H1 (cell line): ENCODE results near the gene RRAGB. TPM values are rescaled to one million over a fixed set of nuclear protein-coding genes. Genes with fewer than 3 reads are reported as not detected.

ENCODE experiments used
- CTCF ChIA-PET: fragments of 300-600 bp; sonication (Branson Sonifier 250); formaldehyde crosslinking; loops from one replicate; lab custom pipeline; 2021; ENCODE audit not compliant: partially characterized antibody; lab: Charles Lee
- POLR2A ChIA-PET: fragments of 300-600 bp; sonication (Branson Sonifier 250); formaldehyde crosslinking; loops from one replicate; lab custom pipeline; 2021; ENCODE audit warnings: inconsistent platforms; ENCODE audit not compliant: partially characterized antibody; lab: Charles Lee
- DNase-seq, 2 experiments: peaks; one replicate each; pipeline versions ENCODE4 v3.0.0 to v3.0.0-alpha.2; 2010 to 2022; ENCODE audit warnings: low spot score in 2 of 2, low read depth in 1 of 2, mixed read lengths in 1 of 2
- FAIRE-seq: peaks from 2 replicates; lab custom pipeline; 2011; peaks lifted over from hg19 to GRCh38; lab: Jason Lieb, UNC
- H2AFZ ChIP-seq: 2 replicates; pipeline ENCODE4 v1.8.1; 2012; ENCODE audit warnings: low read length, inconsistent platforms
- H2AK5ac ChIP-seq: 2 replicates; pipeline ENCODE4 v1.6.1; 2013; ENCODE audit warnings: low read depth, low read length
- H2BK120ac ChIP-seq: replicated peaks from 2 replicates; pipeline ENCODE3; 2013; ENCODE audit warnings: low read depth, low read length, inconsistent platforms
- H2BK12ac ChIP-seq: 2 replicates; pipeline ENCODE4 v1.6.1; 2013; ENCODE audit warnings: low read depth, low read length
- H2BK15ac ChIP-seq: 2 replicates; pipeline ENCODE4 v1.6.1; 2013; ENCODE audit warnings: low read length
- H2BK20ac ChIP-seq: 2 replicates; pipeline ENCODE4 v1.6.1; 2013; ENCODE audit warnings: low read length
- H2BK5ac ChIP-seq: 2 replicates; pipeline ENCODE4 v1.6.1; 2013; ENCODE audit warnings: low read depth, low read length
- H3K14ac ChIP-seq: 2 replicates; pipeline ENCODE4 v1.6.1; 2013; ENCODE audit warnings: inconsistent platforms; ENCODE audit not compliant: insufficient read length
- H3K18ac ChIP-seq: 2 replicates; pipeline ENCODE4 v1.6.1; 2013; ENCODE audit warnings: low read length; ENCODE audit errors: extremely low read depth
- H3K23ac ChIP-seq: 2 replicates; pipeline ENCODE4 v1.6.1; 2013; ENCODE audit warnings: inconsistent platforms; ENCODE audit not compliant: insufficient read length
- H3K23me2 ChIP-seq: 2 replicates; pipeline ENCODE4 v1.6.1; 2013; ENCODE audit warnings: low read depth, low read length
- H3K27ac ChIP-seq: 2 replicates; pipeline ENCODE4 v1.6.1; 2011; ENCODE audit warnings: low read depth, low read length, inconsistent platforms
- H3K27me3 ChIP-seq, 4 experiments: replicated peaks in 1 of 4; 1 replicate in 1 of 4; 2 replicates in 3 of 4; pipeline versions ENCODE4 v1.6.1 to v1.8.1; 2011 to 2013; ENCODE audit warnings: low read length in 3 of 4, mild to moderate bottlenecking in 3 of 4, inconsistent platforms in 2 of 4, mixed read lengths in 2 of 4, moderate library complexity in 1 of 4; ENCODE audit not compliant: control insufficient read depth in 3 of 4, insufficient read depth in 3 of 4; ENCODE audit errors: extremely low read depth in 1 of 4
- H3K36me3 ChIP-seq, 4 experiments: 2 replicates each; pipeline versions ENCODE4 v1.6.1 to v1.8.1; 2011 to 2013; ENCODE audit warnings: mild to moderate bottlenecking in 4 of 4, low read length in 3 of 4, moderate library complexity in 2 of 4, control low read depth in 1 of 4, inconsistent platforms in 1 of 4; ENCODE audit not compliant: insufficient read depth in 4 of 4, control insufficient read depth in 2 of 4
- H3K4ac ChIP-seq: replicated peaks from 2 replicates; pipeline ENCODE3; 2013; ENCODE audit warnings: low read length, low read depth, mixed read lengths, inconsistent platforms; ENCODE audit not compliant: insufficient read length
- H3K4me1 ChIP-seq, 4 experiments: replicated peaks in 1 of 4; 1 replicate in 1 of 4; 2 replicates in 3 of 4; pipeline versions ENCODE4 v1.6.1 to v1.8.1; 2011 to 2013; ENCODE audit warnings: low read length in 3 of 4, inconsistent platforms in 2 of 4, mixed read lengths in 1 of 4; ENCODE audit not compliant: insufficient read depth in 4 of 4, control insufficient read depth in 3 of 4
- H3K4me2 ChIP-seq, 2 experiments: 2 replicates each; pipeline versions ENCODE4 v1.6.1 to v1.8.1; 2011 to 2013; ENCODE audit warnings: low read depth in 2 of 2, low read length in 2 of 2, control low read depth in 1 of 2, inconsistent platforms in 1 of 2, mild to moderate bottlenecking in 1 of 2; ENCODE audit not compliant: insufficient read depth in 1 of 2
- H3K4me3 ChIP-seq, 4 experiments: fragments of 200-600, 300-600 bp in 1 of 4; sonication (generic), shearing (Covaris generic), sonication (Bioruptor Twin) in 1 of 4; 2 replicates each; pipeline versions ENCODE4 v1.5.1 to v1.8.1; 2011 to 2016; ENCODE audit warnings: low read length in 4 of 4, low read depth in 3 of 4, control low read depth in 2 of 4, inconsistent platforms in 2 of 4, mild to moderate bottlenecking in 2 of 4, mixed read lengths in 1 of 4, moderate library complexity in 1 of 4; ENCODE audit not compliant: insufficient read depth in 2 of 4; ENCODE audit errors: extremely low read depth in 1 of 4
- H3K56ac ChIP-seq: replicated peaks from 2 replicates; pipeline ENCODE3; 2013; ENCODE audit warnings: low read depth, mild to moderate bottlenecking, mixed read lengths, low read length, inconsistent platforms; ENCODE audit not compliant: insufficient read length
- H3K79me1 ChIP-seq: 2 replicates; pipeline ENCODE4 v1.6.1; 2013; ENCODE audit warnings: low read depth, low read length, control low read depth
- H3K79me2 ChIP-seq, 2 experiments: 2 replicates each; pipeline versions ENCODE4 v1.6.1 to v1.8.1; 2012 to 2013; ENCODE audit warnings: low read length in 2 of 2, mild to moderate bottlenecking in 2 of 2, inconsistent platforms in 1 of 2; ENCODE audit not compliant: insufficient read depth in 2 of 2, control insufficient read depth in 1 of 2
- H3K9ac ChIP-seq, 4 experiments: replicated peaks in 1 of 4; 1 replicate in 1 of 4; 2 replicates in 3 of 4; pipeline versions ENCODE4 v1.6.1 to v1.8.1; 2011 to 2013; ENCODE audit warnings: low read depth in 3 of 4, low read length in 3 of 4, control low read depth in 2 of 4, mild to moderate bottlenecking in 2 of 4, moderate library complexity in 2 of 4, inconsistent platforms in 1 of 4; ENCODE audit errors: extremely low read depth in 1 of 4
- H3K9me3 ChIP-seq, 2 experiments: 2 replicates each; pipeline versions ENCODE4 v1.6.1 to v1.8.1; 2012 to 2013; ENCODE audit warnings: mild to moderate bottlenecking in 2 of 2, moderate library complexity in 2 of 2, control low read depth in 1 of 2, inconsistent platforms in 1 of 2, low read depth in 1 of 2, low read length in 1 of 2, mixed read lengths in 1 of 2; ENCODE audit not compliant: insufficient read depth in 2 of 2
- H4K20me1 ChIP-seq, 2 experiments: replicated peaks in 1 of 2; 2 replicates each; pipeline versions ENCODE3 to v1.8.1; 2011 to 2013; ENCODE audit warnings: inconsistent platforms in 2 of 2, low read length in 2 of 2, mild to moderate bottlenecking in 1 of 2; ENCODE audit not compliant: insufficient read depth in 2 of 2, control insufficient read depth in 1 of 2
- H4K5ac ChIP-seq: 2 replicates; pipeline ENCODE4 v1.6.1; 2013; ENCODE audit warnings: low read length, low read depth, mixed read lengths, inconsistent platforms; ENCODE audit not compliant: insufficient read length
- H4K8ac ChIP-seq: 2 replicates; pipeline ENCODE4 v1.8.0; 2013; ENCODE audit warnings: mild to moderate bottlenecking, moderate library complexity, low read length, inconsistent platforms; ENCODE audit not compliant: insufficient read depth; ENCODE audit errors: extremely low read depth
- H4K91ac ChIP-seq: replicated peaks from 2 replicates; pipeline ENCODE3; 2013; ENCODE audit warnings: low read length, mixed read lengths, inconsistent platforms; ENCODE audit not compliant: insufficient read length
- ATF2 ChIP-seq: IDR thresholded peaks from 2 replicates; pipeline ENCODE4 v1.6.1; 2012; ENCODE audit warnings: low read length, inconsistent platforms
- BRCA1 ChIP-seq: IDR thresholded peaks from 2 replicates; pipeline ENCODE4 v1.6.1; 2012; ENCODE audit warnings: low read depth, low read length, improper control_type of control experiment
- CBX5 ChIP-seq: fragments of 300-800, 300-1000 bp; sonication (generic); IDR thresholded peaks from 2 replicates; pipeline ENCODE4 v1.7.1; 2016; ENCODE audit warnings: antibody characterized with exemption, low read length, low read depth
- EP300 ChIP-seq, 2 experiments: IDR thresholded peaks; 1 replicate in 1 of 2; 2 replicates in 1 of 2; pipeline ENCODE4 v1.6.1; 2011 to 2012; ENCODE audit warnings: low read depth in 2 of 2, low read length in 2 of 2, mild to moderate bottlenecking in 2 of 2, borderline replicate concordance in 1 of 2, inconsistent platforms in 1 of 2, moderate library complexity in 1 of 2
- EZH2 ChIP-seq: fragments of 200-600 bp; sonication (generic); IDR thresholded peaks from 2 replicates; pipeline ENCODE4 v1.7.1; 2012; ENCODE audit warnings: low read depth, mild to moderate bottlenecking, moderate library complexity, low read length, inconsistent platforms; ENCODE audit not compliant: severe bottlenecking
- HDAC6 ChIP-seq: IDR thresholded peaks from one replicate; pipeline ENCODE4 v1.7.1; 2012; ENCODE audit warnings: low read depth, mild to moderate bottlenecking, inconsistent platforms, low read length, moderate library complexity
- KDM4A ChIP-seq: IDR thresholded peaks from one replicate; pipeline ENCODE4 v1.7.1; 2012; ENCODE audit warnings: low read depth, mild to moderate bottlenecking, moderate library complexity, low read length, inconsistent platforms; ENCODE audit not compliant: severe bottlenecking
- NANOG ChIP-seq: IDR thresholded peaks from 2 replicates; pipeline ENCODE4 v1.6.1; 2011; ENCODE audit warnings: low read length, low read depth, mild to moderate bottlenecking, inconsistent platforms; ENCODE audit not compliant: insufficient read depth, poor library complexity, severe bottlenecking
- PHF8 ChIP-seq: fragments of 200-600 bp; sonication (generic); conservative IDR thresholded peaks from 2 replicates; pipeline ENCODE4 v1.7.1; 2012; ENCODE audit warnings: low read depth, mild to moderate bottlenecking, inconsistent platforms, low read length, moderate library complexity
- POLR2A ChIP-seq, 2 experiments: IDR thresholded peaks; 1 replicate in 1 of 2; 2 replicates in 1 of 2; pipeline ENCODE4 v1.6.1; 2011; ENCODE audit warnings: low read depth in 2 of 2, low read length in 2 of 2, mild to moderate bottlenecking in 2 of 2; ENCODE audit errors: control extremely low read depth in 1 of 2
- POU5F1 ChIP-seq: IDR thresholded peaks from 2 replicates; pipeline ENCODE4 v1.6.1; 2011; ENCODE audit warnings: low read depth, mild to moderate bottlenecking, low read length, moderate library complexity
- SP4 ChIP-seq: IDR thresholded peaks from 2 replicates; pipeline ENCODE4 v1.6.1; 2012; ENCODE audit warnings: low read length, inconsistent platforms
- TAF1 ChIP-seq: IDR thresholded peaks from 2 replicates; pipeline ENCODE4 v1.6.1; 2011; ENCODE audit warnings: mild to moderate bottlenecking, low read depth, low read length
- WGBS, 2 experiments: shearing (Covaris generic) in 1 of 2; methylation state at CpG; one replicate each; pipeline versions ENCODE4 v1.1.6 to v1.1.7; 2013 to 2015; ENCODE audit warnings: low lambda C conversion rate in 2 of 2, mixed read lengths in 2 of 2, inconsistent platforms in 1 of 2, low coverage in 1 of 2, missing lambda C conversion rate in 1 of 2; ENCODE audit not compliant: insufficient replicate concordance in 2 of 2, insufficient coverage in 1 of 2, insufficient read length in 1 of 2; ENCODE audit errors: extremely low coverage in 1 of 2, missing lambda C conversion rate in 1 of 2; 5-methylcytosine and 5-hydroxymethylcytosine counted together
- polyA plus RNA-seq, 7 experiments: library from polyadenylated mRNA; depleted of rRNA in 3 of 7; stranded (reverse) in 5 of 7; unstranded in 2 of 7; fragments of >200 nt in 5 of 7; fragments of 200-250 nt in 2 of 7; gene quantifications; 1 replicate in 5 of 7; 2 replicates in 1 of 7; 4 replicates in 1 of 7; pipeline versions ENCODE4 v1.2.1 to v1.2.3, GENCODE V29; 2011 to 2013; ENCODE audit warnings: missing spikeins in 2 of 7, mixed read lengths in 2 of 7
- total RNA-seq: library from RNA; stranded (reverse); fragmentation: NEBNext Ultra II Directional; extraction: Animal tissue kit (Norgen Biotek cat#: 25700); gene quantifications from 2 replicates; pipeline ENCODE4 v1.2.1, GENCODE V29; 2021

RRAGB gene
- total and polyA plus RNA-seq, 2 of the 8 experiments (the other 6 are each of a cell fraction or from before 2014, with no cell fraction given): 5.8 to 6.8 TPM

- 82% methylated on average over 1 of the region's 1 CpG; no CpG with 5 or more reads in 1 of the 2 experiments for WGBS, 2 experiments
- H3K4me1 ChIP-seq: no peaks in the 10 kb centered on the region
- H4K8ac ChIP-seq: no peak overlapping the region
- H3K27me3 ChIP-seq: no peaks in the 10 kb centered on the region
- no peak overlapping the region for H2BK15ac ChIP-seq
- no peak overlapping the region for H3K23ac ChIP-seq
- H3K4me2 ChIP-seq: no peak overlapping the region
- no peaks in the 10 kb centered on the region for H3K23me2 ChIP-seq
- H2AK5ac ChIP-seq: no peak overlapping the region
- H3K4me3 ChIP-seq: no peak overlapping the region
- H4K91ac ChIP-seq: no peak overlapping the region
- H3K36me3 ChIP-seq: no peaks in the 10 kb centered on the region
- no peak overlapping the region for H2BK120ac ChIP-seq
- peaks cover 2 to 16% of the 10 kb centered on the region in 2 experiments; a peak in 2 of 4 replicates for H3K9me3 ChIP-seq
- no peak overlapping the region for H3K9ac ChIP-seq
- H3K18ac ChIP-seq: no peak overlapping the region
- DNase-seq (no peak), FAIRE-seq (no peak)
- no peak overlapping the region for H3K14ac ChIP-seq
- H4K5ac ChIP-seq: no peak overlapping the region
- H2BK5ac ChIP-seq: no peak overlapping the region
- no peak overlapping the region for H2BK12ac ChIP-seq
- H3K27ac ChIP-seq: no peak overlapping the region
- no peaks in the 10 kb centered on the region for H4K20me1 ChIP-seq
- no peaks in the 10 kb centered on the region for H3K79me1 ChIP-seq
- no peak overlapping the region for H3K56ac ChIP-seq
- peaks cover 0 to 1% of the 10 kb centered on the region in 2 experiments; a peak in 2 of 4 replicates for H3K79me2 ChIP-seq
- POLR2A ChIA-PET: no interaction called here
- no peak overlapping the region for H3K4ac ChIP-seq
- H2AFZ ChIP-seq: no peak overlapping the region
- no peak overlapping the region for H2BK20ac ChIP-seq
- CTCF ChIA-PET: no interaction called here
- no peak for TF ChIP-seq EZH2
- no peak for TF ChIP-seq EP300 (IDR thresholded peaks at IDR 0.05; ENCODE audit: borderline replicate concordance in 1 of 2, low read depth in 2 of 2, low read length in 2 of 2)
- no peak for TF ChIP-seq HDAC6
- TF ChIP-seq KDM4A: no peak
- no peak for TF ChIP-seq POLR2A (IDR thresholded peaks at IDR 0.05; ENCODE audit: control extremely low read depth in 1 of 2, low read depth in 2 of 2, low read length in 2 of 2)
- no peak for TF ChIP-seq SP4
- TF ChIP-seq PHF8: no peak
- no peak for TF ChIP-seq BRCA1
- no peak for TF ChIP-seq NANOG
- TF ChIP-seq POU5F1: no peak
- no peak for TF ChIP-seq TAF1
- no peak for TF ChIP-seq ATF2
- TF ChIP-seq CBX5: no peak
Measured at GRCh38 chrX:55713631-55714030, 3.9 kb upstream of the RRAGB start.
